OCI-LY3 (cell line): ENCODE data around the gene MYH7.

Source experiments
- EZH2phosphoT487 ChIP-seq: fragments of 200-600 bp; shearing (Covaris generic); IDR thresholded peaks from 2 replicates; pipeline ENCODE4 v1.6.1; 2018; ENCODE audit warnings: antibody characterized with exemption, mixed run types, low read depth
- TF ChIP-seq, protein P1 (sequence below): fragments of 200-600, 300-600 bp; sonication (generic); IDR thresholded peaks from 2 replicates; pipeline ENCODE4 v1.5.1; 2014; ENCODE audit warnings: antibody characterized with exemption, low read length, low read depth

DNA sequence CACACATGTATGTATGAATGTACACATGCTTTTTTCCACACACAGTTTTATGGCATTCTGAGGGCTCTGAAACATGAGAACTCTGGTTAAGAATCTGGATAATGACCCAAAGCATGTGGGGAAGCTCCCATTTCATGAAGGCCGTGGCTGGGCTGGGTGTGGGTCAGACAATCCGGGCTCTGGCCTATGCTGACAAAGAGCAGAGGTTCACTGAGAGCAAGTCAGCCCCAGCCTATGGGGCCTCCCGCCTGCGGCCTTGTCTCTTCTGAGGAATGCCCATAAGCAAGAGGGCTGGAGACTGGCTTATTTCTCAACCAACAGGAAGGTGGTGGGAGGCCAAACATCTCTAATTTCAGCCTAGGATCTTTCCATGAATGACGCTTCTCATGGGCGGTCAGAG lies 35.9 kb downstream of the MYH7 start:
- TF ChIP-seq, protein P1, sequence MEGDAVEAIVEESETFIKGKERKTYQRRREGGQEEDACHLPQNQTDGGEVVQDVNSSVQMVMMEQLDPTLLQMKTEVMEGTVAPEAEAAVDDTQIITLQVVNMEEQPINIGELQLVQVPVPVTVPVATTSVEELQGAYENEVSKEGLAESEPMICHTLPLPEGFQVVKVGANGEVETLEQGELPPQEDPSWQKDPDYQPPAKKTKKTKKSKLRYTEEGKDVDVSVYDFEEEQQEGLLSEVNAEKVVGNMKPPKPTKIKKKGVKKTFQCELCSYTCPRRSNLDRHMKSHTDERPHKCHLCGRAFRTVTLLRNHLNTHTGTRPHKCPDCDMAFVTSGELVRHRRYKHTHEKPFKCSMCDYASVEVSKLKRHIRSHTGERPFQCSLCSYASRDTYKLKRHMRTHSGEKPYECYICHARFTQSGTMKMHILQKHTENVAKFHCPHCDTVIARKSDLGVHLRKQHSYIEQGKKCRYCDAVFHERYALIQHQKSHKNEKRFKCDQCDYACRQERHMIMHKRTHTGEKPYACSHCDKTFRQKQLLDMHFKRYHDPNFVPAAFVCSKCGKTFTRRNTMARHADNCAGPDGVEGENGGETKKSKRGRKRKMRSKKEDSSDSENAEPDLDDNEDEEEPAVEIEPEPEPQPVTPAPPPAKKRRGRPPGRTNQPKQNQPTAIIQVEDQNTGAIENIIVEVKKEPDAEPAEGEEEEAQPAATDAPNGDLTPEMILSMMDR: no peak
- TF ChIP-seq EZH2phosphoT487: no peak
